ENCODE data around the gene SARS2. TPM values are rescaled to one million over a fixed set of nuclear protein-coding genes. Genes with fewer than 3 reads are reported as not detected.
"Not testable (repeated sequence)": the region's sequence is repeated elsewhere in the genome, so short reads cannot be mapped to it uniquely, and the experiment has no call there.

The SARS2 gene
- total RNA-seq = 10 to 100 TPM; 15.4 to 33.3 TPM
- long read RNA-seq, transcript SARS2-201 (16 exons, 2,057 nt) = major isoform, 26 of 32 reads
- long read RNA-seq, partial matches to known transcripts = 1 of 32 reads
- long read RNA-seq, other reads (novel, unspliced or antisense) = 4 of 32 reads

- ATAC-seq (peak; percentile 80), DNase-seq (peak; percentile 88 to 95)
- intact Hi-C loops (cut with DNase I, micrococcal nuclease) = loop anchor here in 1 of 2 donors (10.0 kb wide), 1 partner anchor 535 kb away; no protein-coding TSS in a partner anchor
Measured at GRCh38 chr19:38929929-38930775, at the start of gene SARS2. SARS2 (minus strand) TSS chr19:38930763; CDS start chr19:38930736, 27 bp downstream.

- no peak for DNase-seq
- ATAC-seq = no peak
- intact Hi-C loops (cut with DNase I, micrococcal nuclease) = no loop called here
Measured at GRCh38 chr19:38979812-38980211, 49.2 kb upstream of the SARS2 start.

GRCh38 chr19:38978326-38978689 is 47.7 kb upstream of the SARS2 start:
- intact Hi-C loops (cut with DNase I, micrococcal nuclease) = no loop called here
- DNase-seq (no peak), ATAC-seq (no peak)

- no peak for DNase-seq
Measured at GRCh38 chr19:38977445-38978325, 47.1 kb upstream of the SARS2 start.

GRCh38 chr19:38975861-38976271 is 45.3 kb upstream of the SARS2 start:
- intact Hi-C loops (cut with DNase I, micrococcal nuclease) = no loop called here
- no peak for DNase-seq

More at GRCh38 chr19:38977445-38978325, 47.1 kb upstream of the SARS2 start:
- ATAC-seq = no peak
- intact Hi-C loops (cut with DNase I, micrococcal nuclease) = no loop called here

GRCh38 chr19:38975214-38975860 is 44.8 kb upstream of the SARS2 start, which contains the start of gene FBXO17:
FBXO17 (minus strand) TSS chr19:38975742; CDS start chr19:38950319, 25,423 bp downstream.
- ATAC-seq (peak; percentile 27), DNase-seq (peak; percentile 22 to 30)
- intact Hi-C loops (cut with DNase I, micrococcal nuclease) = no loop called here

More at GRCh38 chr19:38975861-38976271, 45.3 kb upstream of the SARS2 start:
- ATAC-seq = no peak

GRCh38 chr19:38974624-38975213 is 44.2 kb upstream of the SARS2 start:
- intact Hi-C loops (cut with DNase I, micrococcal nuclease) = no loop called here
- DNase-seq = no peak
- ATAC-seq = no peak

- ATAC-seq = no peak
- intact Hi-C loops (cut with DNase I, micrococcal nuclease) = no loop called here
Measured at GRCh38 chr19:38971672-38972071, 41.1 kb upstream of the SARS2 start.

GRCh38 chr19:38970664-38971532 is 40.3 kb upstream of the SARS2 start:
- ATAC-seq (no peak), DNase-seq (no peak)
- intact Hi-C loops (cut with DNase I, micrococcal nuclease) = no loop called here

More at GRCh38 chr19:38971672-38972071, 41.1 kb upstream of the SARS2 start:
- no peak for DNase-seq

- intact Hi-C loops (cut with DNase I, micrococcal nuclease); ATAC-seq; DNase-seq: not testable (repeated sequence)
Measured at GRCh38 chr19:38966149-38966548, 35.6 kb upstream of the SARS2 start.

GRCh38 chr19:38964738-38965137 is 34.2 kb upstream of the SARS2 start:
- no peak for ATAC-seq
- intact Hi-C loops (cut with DNase I, micrococcal nuclease) = no loop called here
- DNase-seq = no peak

- intact Hi-C loops (cut with DNase I, micrococcal nuclease) = no loop called here
- ATAC-seq (no peak), DNase-seq (no peak)
Measured at GRCh38 chr19:38959618-38960017, 29.1 kb upstream of the SARS2 start.

GRCh38 chr19:38958301-38958700 is 27.7 kb upstream of the SARS2 start:
- intact Hi-C loops (cut with DNase I, micrococcal nuclease) = no loop called here
- ATAC-seq (no peak), DNase-seq (no peak)

GRCh38 chr19:38956264-38956663 is 25.7 kb upstream of the SARS2 start:
- intact Hi-C loops (cut with DNase I, micrococcal nuclease) = no loop called here
- DNase-seq (no peak), ATAC-seq (no peak)

GRCh38 chr19:38953677-38954076 is 23.1 kb upstream of the SARS2 start:
- DNase-seq (no peak), ATAC-seq (no peak)
- intact Hi-C loops (cut with DNase I, micrococcal nuclease) = no loop called here

- DNase-seq (peak in 1 of 2 donors; percentile 38), ATAC-seq (peak; percentile 80)
- intact Hi-C loops (cut with DNase I, micrococcal nuclease) = no loop called here
Measured at GRCh38 chr19:38952395-38953165, 22.0 kb upstream of the SARS2 start.

- intact Hi-C loops (cut with DNase I, micrococcal nuclease) = no loop called here
- ATAC-seq (no peak), DNase-seq (no peak)
Measured at GRCh38 chr19:38951187-38951586, 20.6 kb upstream of the SARS2 start.
